ENCODE data around the gene SRC. TPM values are rescaled to one million over a fixed set of nuclear protein-coding genes. Genes with fewer than 3 reads are reported as not detected.

SRC gene
- total RNA-seq, 1 experiment from 2014 or later = 42.3 TPM

DNA sequence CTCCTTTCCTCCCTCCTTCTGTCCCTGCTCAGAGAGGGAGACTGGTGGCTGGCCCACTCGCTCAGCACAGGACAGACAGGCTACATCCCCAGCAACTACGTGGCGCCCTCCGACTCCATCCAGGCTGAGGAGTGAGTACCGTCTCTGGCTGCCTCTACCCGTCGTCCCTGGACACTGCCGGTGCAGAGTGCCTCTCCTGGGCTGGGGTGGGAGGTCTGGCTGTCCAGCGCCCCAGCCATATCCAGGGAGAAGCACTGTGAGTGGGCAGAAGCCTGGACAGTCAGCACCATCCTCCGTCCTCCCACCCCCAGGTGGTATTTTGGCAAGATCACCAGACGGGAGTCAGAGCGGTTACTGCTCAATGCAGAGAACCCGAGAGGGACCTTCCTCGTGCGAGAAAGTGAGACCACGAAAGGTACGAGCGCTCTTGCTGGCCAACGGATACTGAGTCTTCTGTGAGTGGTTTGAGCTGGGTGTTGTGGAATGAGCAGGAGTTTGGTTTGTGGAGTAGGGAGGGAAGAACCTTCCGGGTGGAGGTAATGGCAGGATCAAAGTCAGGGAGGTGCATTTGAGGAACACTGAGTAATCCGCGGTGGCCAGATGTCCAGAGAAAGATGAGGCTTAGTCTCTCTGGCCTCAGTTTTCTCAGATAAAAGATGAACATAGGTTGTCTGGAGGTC, 48.1 kb downstream of the SRC start:
- H3K9me3 ChIP-seq (ENCODE audit: control insufficient read depth in 1 of 2, insufficient read depth in 1 of 2, low read depth in 1 of 2, low read length in 2 of 2) = no peaks in the 10 kb centered on the region
- peaks cover 4 to 15% of the 10 kb centered on the region in 2 experiments; a peak in 3 of 4 replicates for H3K36me3 ChIP-seq (ENCODE audit: control insufficient read depth in 1 of 2, insufficient read depth in 2 of 2, low read length in 2 of 2)
- H3K4me3 ChIP-seq (replicated peaks in 1 of 2; ENCODE audit: low read depth in 1 of 2, low read length in 2 of 2) = no peak overlapping the region
- intact Hi-C loops (cut with micrococcal nuclease) = no loop called here
- ChIA-PET POLR2A (no interaction called here), RAD21 (ENCODE audit: low non-redundant PET in 1 of 2, low total read pairs in 2 of 2, uncharacterized antibody in 2 of 2, unreplicated experiment in 2 of 2) (no interaction called here), CTCF (no interaction called here)
- no peak overlapping the region for H2AFZ ChIP-seq (ENCODE audit: low read depth, low read length, poor library complexity, severe bottlenecking)
- H3K27me3 ChIP-seq (ENCODE audit: insufficient read depth, low read length) = no peaks in the 10 kb centered on the region
- H3K4me1 ChIP-seq (ENCODE audit: control insufficient read depth in 1 of 2, insufficient read depth in 2 of 2, low read length in 2 of 2) = peaks cover 0 to 10% of the 10 kb centered on the region in 2 experiments; a peak in 1 of 4 replicates
- DNase-seq (ENCODE audit: low read depth, low spot score) (no peak), ATAC-seq (no peak)
- H3K27ac ChIP-seq (ENCODE audit: low read depth, low read length) = 0 out of 2 replicates have a peak overlapping the region, but pooled peaks have one; percentile 39
- H3K79me2 ChIP-seq (ENCODE audit: insufficient read depth, low read length) = no peaks in the 10 kb centered on the region
- H3K4me2 ChIP-seq (ENCODE audit: low read length) = no peak overlapping the region
- no peaks in the 10 kb centered on the region for H3K9me2 ChIP-seq (ENCODE audit: insufficient read depth)
- TF ChIP-seq EZH2phosphoT487 (IDR thresholded peaks at IDR 0.05; ENCODE audit: borderline replicate concordance) (no peak), POLR2AphosphoS5 (IDR thresholded peaks at IDR 0.05; ENCODE audit: low read depth, low read length) (no peak)
- H4K20me1 ChIP-seq (ENCODE audit: insufficient read depth) = no peaks in the 10 kb centered on the region
- H3K9ac ChIP-seq (ENCODE audit: low read length) = no peak overlapping the region
- BruUV-seq (replicated peaks) = no TSS peak

DNA sequence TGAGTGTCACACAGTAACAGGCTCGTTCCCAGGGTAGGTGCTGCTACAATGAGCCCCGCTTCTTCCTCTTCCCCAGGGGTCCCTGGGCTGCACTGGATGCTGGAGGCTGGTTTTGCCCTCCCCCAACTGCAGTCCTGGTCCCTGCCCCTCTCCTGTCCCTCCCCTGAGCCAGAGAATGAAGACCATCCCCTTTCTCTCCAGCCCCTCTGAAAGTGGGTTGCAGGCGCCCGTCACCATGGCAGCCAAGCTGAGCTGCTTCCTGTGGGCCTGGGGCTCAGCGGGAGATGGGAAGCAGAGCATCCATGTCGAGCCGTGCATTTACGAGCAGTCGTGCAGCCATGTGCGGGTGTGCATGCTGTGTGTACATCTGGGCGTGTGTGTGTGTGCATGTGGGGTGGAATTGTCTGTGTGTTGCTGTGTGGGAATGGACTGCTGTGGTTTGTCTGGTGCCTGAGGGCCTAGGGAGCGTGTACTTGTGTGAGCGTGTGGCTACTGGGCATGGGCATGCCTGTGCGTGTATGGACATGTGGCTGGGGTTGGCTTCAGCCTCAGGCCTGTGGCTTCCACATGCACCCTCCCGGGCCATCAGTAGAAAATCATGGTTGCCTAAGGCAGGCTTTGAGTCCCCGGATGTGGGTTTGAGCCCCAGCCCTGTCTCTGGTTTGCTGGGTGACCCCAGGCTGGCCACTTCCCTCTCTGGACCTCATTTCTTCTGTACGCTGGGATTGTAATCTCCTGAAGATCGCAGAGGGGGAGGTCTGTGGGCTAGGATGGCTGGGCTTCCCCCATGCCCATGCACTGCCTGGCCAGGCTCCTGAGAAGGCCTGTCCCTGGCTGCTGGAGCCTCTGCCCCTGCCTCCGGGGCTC, 48.8 kb downstream of the SRC start:
- Histone ChIP-seq H3K4me3 (replicated peaks in 1 of 2; ENCODE audit: low read depth in 1 of 2, low read length in 2 of 2) (no peak overlapping the region), H3K9me2 (ENCODE audit: insufficient read depth) (no peaks in the 10 kb centered on the region), H3K27ac (ENCODE audit: low read depth, low read length) (peak overlapping the region; percentile 39; the same call in 1 of the 2 replicates), H3K9me3 (ENCODE audit: control insufficient read depth in 1 of 2, insufficient read depth in 1 of 2, low read depth in 1 of 2, low read length in 2 of 2) (no peaks in the 10 kb centered on the region), H3K4me1 (ENCODE audit: control insufficient read depth in 1 of 2, insufficient read depth in 2 of 2, low read length in 2 of 2) (peaks cover 0 to 10% of the 10 kb centered on the region in 2 experiments; a peak in 1 of 4 replicates), H3K79me2 (ENCODE audit: insufficient read depth, low read length) (no peaks in the 10 kb centered on the region), H3K9ac (ENCODE audit: low read length) (no peak overlapping the region), H2AFZ (ENCODE audit: low read depth, low read length, poor library complexity, severe bottlenecking) (no peak overlapping the region), H3K4me2 (ENCODE audit: low read length) (no peak overlapping the region), H4K20me1 (ENCODE audit: insufficient read depth) (no peaks in the 10 kb centered on the region), H3K36me3 (ENCODE audit: control insufficient read depth in 1 of 2, insufficient read depth in 2 of 2, low read length in 2 of 2) (peaks cover 4 to 15% of the 10 kb centered on the region in 2 experiments; a peak in 3 of 4 replicates), H3K27me3 (ENCODE audit: insufficient read depth, low read length) (no peaks in the 10 kb centered on the region)
- BruUV-seq (replicated peaks) = no TSS peak
- ChIA-PET POLR2A (no interaction called here), RAD21 (ENCODE audit: low non-redundant PET in 1 of 2, low total read pairs in 2 of 2, uncharacterized antibody in 2 of 2, unreplicated experiment in 2 of 2) (no interaction called here), CTCF (no interaction called here)
- ATAC-seq (no peak), DNase-seq (ENCODE audit: low read depth, low spot score) (no peak)
- intact Hi-C loops (cut with micrococcal nuclease) = no loop called here
- TF ChIP-seq SRF (IDR thresholded peaks at IDR 0.05; ENCODE audit: low read depth) = no peak
- TF ChIP-seq ZBTB33 (IDR thresholded peaks at IDR 0.05; ENCODE audit: extremely low read depth, insufficient replicate concordance, low read length) = no peak
- TF ChIP-seq TCF7L2 (IDR thresholded peaks at IDR 0.05; ENCODE audit: borderline replicate concordance, extremely low read depth, insufficient read depth, insufficient read length) = no peak
- TF ChIP-seq YY1 (IDR thresholded peaks at IDR 0.05; ENCODE audit: extremely low read depth, insufficient replicate concordance, low read depth, low read length) = no peak
- TF ChIP-seq CEBPB (IDR thresholded peaks at IDR 0.05; ENCODE audit: low read depth) = no peak
- no peak for TF ChIP-seq ZFX (IDR thresholded peaks at IDR 0.05)
- TF ChIP-seq CBX3 (IDR thresholded peaks at IDR 0.05; ENCODE audit: low read depth) = no peak
- no peak for TF ChIP-seq EZH2 (IDR thresholded peaks at IDR 0.05)
- TF ChIP-seq, protein P1, sequence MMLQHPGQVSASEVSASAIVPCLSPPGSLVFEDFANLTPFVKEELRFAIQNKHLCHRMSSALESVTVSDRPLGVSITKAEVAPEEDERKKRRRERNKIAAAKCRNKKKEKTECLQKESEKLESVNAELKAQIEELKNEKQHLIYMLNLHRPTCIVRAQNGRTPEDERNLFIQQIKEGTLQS (IDR thresholded peaks at IDR 0.05) = no peak
- TF ChIP-seq, protein P2, sequence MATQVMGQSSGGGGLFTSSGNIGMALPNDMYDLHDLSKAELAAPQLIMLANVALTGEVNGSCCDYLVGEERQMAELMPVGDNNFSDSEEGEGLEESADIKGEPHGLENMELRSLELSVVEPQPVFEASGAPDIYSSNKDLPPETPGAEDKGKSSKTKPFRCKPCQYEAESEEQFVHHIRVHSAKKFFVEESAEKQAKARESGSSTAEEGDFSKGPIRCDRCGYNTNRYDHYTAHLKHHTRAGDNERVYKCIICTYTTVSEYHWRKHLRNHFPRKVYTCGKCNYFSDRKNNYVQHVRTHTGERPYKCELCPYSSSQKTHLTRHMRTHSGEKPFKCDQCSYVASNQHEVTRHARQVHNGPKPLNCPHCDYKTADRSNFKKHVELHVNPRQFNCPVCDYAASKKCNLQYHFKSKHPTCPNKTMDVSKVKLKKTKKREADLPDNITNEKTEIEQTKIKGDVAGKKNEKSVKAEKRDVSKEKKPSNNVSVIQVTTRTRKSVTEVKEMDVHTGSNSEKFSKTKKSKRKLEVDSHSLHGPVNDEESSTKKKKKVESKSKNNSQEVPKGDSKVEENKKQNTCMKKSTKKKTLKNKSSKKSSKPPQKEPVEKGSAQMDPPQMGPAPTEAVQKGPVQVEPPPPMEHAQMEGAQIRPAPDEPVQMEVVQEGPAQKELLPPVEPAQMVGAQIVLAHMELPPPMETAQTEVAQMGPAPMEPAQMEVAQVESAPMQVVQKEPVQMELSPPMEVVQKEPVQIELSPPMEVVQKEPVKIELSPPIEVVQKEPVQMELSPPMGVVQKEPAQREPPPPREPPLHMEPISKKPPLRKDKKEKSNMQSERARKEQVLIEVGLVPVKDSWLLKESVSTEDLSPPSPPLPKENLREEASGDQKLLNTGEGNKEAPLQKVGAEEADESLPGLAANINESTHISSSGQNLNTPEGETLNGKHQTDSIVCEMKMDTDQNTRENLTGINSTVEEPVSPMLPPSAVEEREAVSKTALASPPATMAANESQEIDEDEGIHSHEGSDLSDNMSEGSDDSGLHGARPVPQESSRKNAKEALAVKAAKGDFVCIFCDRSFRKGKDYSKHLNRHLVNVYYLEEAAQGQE (IDR thresholded peaks at IDR 0.05; ENCODE audit: low read depth) = no peak

Data from HCT116 (cell line).